Keratinocyte (primary cell): ENCODE results near the gene CTR9.

Experiments
- EZH2 ChIP-seq: IDR thresholded peaks from one replicate; pipeline ENCODE4 v1.6.1; 2012; ENCODE audit warnings: inconsistent platforms, mild to moderate bottlenecking, low read length, moderate library complexity
- TF ChIP-seq, protein P1 (sequence below), 3 experiments: IDR thresholded peaks in 1 of 3; conservative IDR thresholded peaks in 1 of 3; optimal IDR thresholded peaks in 1 of 3; 2 replicates in 2 of 3; 3 replicates in 1 of 3; pipeline versions ENCODE3 to v1.5.1; 2011; ENCODE audit warnings: low read length in 3 of 3, mild to moderate bottlenecking in 3 of 3, moderate library complexity in 2 of 3, control low read depth in 1 of 3, inconsistent platforms in 1 of 3; ENCODE audit not compliant: insufficient read depth in 2 of 3; ENCODE audit errors: extremely low read depth in 1 of 3

DNA sequence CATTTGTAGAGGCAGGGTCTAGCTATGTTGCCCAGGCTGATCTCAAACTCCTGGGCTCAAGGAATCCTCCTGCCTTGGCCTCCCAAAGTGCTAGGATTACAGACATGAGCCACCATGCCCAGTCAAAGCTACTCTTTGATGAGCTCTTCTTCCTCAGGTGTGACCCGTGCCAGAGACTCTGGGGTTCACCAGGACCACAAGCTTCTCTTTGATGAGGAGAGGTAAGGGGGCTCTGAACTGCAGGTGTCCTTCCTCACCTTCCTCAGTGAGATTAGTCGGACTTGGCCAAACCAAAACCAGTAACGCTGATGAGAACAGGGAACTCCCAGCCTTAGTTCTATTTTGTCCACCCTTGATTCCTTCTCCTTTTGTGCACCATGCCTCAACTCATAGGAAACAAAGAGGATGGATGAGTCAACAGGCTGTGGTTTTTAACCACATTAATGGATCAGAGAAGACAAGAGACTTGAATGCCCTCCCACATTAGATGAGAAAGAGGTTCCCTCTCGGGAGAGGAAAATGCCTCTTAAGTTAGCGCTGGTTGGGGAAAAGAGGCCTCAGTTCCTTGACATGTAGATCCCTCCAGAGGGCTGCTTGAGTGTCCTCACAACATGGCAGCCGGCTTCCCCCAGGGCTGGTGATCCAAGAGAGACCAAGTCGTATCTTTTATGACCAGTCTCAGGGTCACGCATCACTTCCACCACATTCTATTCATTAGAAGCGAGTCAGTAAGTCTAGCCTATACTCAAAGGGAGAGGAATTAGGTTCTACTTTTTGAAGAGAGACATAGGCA is 25.7 kb upstream of the CTR9 start:
- TF ChIP-seq, protein P1, sequence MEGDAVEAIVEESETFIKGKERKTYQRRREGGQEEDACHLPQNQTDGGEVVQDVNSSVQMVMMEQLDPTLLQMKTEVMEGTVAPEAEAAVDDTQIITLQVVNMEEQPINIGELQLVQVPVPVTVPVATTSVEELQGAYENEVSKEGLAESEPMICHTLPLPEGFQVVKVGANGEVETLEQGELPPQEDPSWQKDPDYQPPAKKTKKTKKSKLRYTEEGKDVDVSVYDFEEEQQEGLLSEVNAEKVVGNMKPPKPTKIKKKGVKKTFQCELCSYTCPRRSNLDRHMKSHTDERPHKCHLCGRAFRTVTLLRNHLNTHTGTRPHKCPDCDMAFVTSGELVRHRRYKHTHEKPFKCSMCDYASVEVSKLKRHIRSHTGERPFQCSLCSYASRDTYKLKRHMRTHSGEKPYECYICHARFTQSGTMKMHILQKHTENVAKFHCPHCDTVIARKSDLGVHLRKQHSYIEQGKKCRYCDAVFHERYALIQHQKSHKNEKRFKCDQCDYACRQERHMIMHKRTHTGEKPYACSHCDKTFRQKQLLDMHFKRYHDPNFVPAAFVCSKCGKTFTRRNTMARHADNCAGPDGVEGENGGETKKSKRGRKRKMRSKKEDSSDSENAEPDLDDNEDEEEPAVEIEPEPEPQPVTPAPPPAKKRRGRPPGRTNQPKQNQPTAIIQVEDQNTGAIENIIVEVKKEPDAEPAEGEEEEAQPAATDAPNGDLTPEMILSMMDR (optimal IDR thresholded peaks at IDR 0.05 in 1 of 3, IDR thresholded peaks at IDR 0.05 in 1 of 3, conservative IDR thresholded peaks at IDR 0.05 in 1 of 3; ENCODE audit: extremely low read depth in 1 of 3, insufficient read depth in 2 of 3, low read length in 3 of 3) = no peak
- TF ChIP-seq EZH2 = no peak
